ENCODE measurements around the gene CUX1.

Gene CUX1

DNA sequence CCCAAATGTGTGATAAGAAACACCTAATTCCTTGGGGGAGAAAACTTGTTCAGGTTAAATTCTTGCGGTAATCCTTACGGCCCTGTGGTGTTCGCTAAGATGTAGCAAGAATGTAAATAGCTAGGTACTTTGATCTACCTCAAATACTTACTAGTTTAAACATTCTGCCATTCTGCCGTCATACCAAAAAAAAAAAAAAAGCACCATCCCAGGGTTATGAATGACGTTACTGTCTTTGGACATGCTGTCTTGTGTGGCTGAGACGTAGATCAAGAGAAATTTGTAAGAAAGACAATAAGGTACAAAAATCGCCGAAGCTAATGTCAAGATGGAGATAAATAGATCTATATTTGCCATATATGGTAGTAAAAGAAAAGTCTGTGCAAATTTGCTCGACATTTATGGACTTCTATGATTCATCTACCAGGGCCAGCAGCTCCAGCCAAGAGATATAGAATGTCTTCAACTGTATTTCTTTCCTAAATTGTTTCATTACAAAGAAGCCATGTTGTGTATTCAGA, 195.6 kb downstream of the CUX1 start:
- Histone ChIP-seq H3K9ac (no peak overlapping the region), H3K79me2 (ENCODE audit: insufficient read depth, low read depth) (no peaks in the 10 kb centered on the region), H3K4me1 (ENCODE audit: low read depth, poor library complexity, severe bottlenecking) (no peaks in the 10 kb centered on the region), H3K36me3 (ENCODE audit: insufficient read depth) (no peaks in the 10 kb centered on the region), H2AFZ (ENCODE audit: low read depth) (no peak overlapping the region), H3K27me3 (ENCODE audit: insufficient read depth, low read depth) (no peaks in the 10 kb centered on the region), H3K4me3 (IDR thresholded peaks at IDR 0.05; ENCODE audit: insufficient read depth, low read depth, low read length) (no peak overlapping the region), H3K4me2 (no peak overlapping the region), H4K20me1 (ENCODE audit: insufficient read depth) (no peaks in the 10 kb centered on the region), H3K27ac (no peak overlapping the region)
- TF ChIP-seq, protein P1, sequence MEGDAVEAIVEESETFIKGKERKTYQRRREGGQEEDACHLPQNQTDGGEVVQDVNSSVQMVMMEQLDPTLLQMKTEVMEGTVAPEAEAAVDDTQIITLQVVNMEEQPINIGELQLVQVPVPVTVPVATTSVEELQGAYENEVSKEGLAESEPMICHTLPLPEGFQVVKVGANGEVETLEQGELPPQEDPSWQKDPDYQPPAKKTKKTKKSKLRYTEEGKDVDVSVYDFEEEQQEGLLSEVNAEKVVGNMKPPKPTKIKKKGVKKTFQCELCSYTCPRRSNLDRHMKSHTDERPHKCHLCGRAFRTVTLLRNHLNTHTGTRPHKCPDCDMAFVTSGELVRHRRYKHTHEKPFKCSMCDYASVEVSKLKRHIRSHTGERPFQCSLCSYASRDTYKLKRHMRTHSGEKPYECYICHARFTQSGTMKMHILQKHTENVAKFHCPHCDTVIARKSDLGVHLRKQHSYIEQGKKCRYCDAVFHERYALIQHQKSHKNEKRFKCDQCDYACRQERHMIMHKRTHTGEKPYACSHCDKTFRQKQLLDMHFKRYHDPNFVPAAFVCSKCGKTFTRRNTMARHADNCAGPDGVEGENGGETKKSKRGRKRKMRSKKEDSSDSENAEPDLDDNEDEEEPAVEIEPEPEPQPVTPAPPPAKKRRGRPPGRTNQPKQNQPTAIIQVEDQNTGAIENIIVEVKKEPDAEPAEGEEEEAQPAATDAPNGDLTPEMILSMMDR (conservative IDR thresholded peaks at IDR 0.05; ENCODE audit: low read depth, low read length) = no peak

DNA sequence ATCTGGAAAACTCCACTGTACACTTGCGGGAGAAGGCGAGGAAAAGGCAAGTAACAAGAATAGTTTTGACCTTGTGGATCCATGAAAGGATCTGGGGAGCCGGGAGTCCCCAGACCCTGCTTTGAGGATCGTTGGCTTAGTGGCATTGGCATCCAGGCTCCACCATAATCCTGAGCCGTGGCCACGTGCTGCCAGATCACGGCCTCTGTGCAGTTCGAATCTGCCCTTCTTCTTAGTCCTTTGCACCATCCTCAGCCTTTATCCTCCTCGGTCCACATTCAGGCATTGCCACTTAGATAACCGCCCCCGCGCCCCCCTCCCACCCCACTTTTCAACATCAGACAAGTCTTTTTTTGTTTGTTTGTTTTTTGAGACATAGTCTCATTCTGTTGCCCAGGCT, 201.4 kb downstream of the CUX1 start:
- H3K4me2 ChIP-seq = no peak overlapping the region
- no peaks in the 10 kb centered on the region for H3K79me2 ChIP-seq (ENCODE audit: insufficient read depth, low read depth)
- no peak overlapping the region for H3K4me3 ChIP-seq (IDR thresholded peaks at IDR 0.05; ENCODE audit: insufficient read depth, low read depth, low read length)
- no peak overlapping the region for H2AFZ ChIP-seq (ENCODE audit: low read depth)
- no peak overlapping the region for H3K27ac ChIP-seq
- H3K36me3 ChIP-seq (ENCODE audit: insufficient read depth) = no peaks in the 10 kb centered on the region
- no peaks in the 10 kb centered on the region for H4K20me1 ChIP-seq (ENCODE audit: insufficient read depth)
- H3K9ac ChIP-seq = no peak overlapping the region
- H3K4me1 ChIP-seq (ENCODE audit: low read depth, poor library complexity, severe bottlenecking) = no peaks in the 10 kb centered on the region
- H3K27me3 ChIP-seq (ENCODE audit: insufficient read depth, low read depth) = no peaks in the 10 kb centered on the region
- TF ChIP-seq, protein P1 (conservative IDR thresholded peaks at IDR 0.05; ENCODE audit: low read depth, low read length) = no peak

DNA sequence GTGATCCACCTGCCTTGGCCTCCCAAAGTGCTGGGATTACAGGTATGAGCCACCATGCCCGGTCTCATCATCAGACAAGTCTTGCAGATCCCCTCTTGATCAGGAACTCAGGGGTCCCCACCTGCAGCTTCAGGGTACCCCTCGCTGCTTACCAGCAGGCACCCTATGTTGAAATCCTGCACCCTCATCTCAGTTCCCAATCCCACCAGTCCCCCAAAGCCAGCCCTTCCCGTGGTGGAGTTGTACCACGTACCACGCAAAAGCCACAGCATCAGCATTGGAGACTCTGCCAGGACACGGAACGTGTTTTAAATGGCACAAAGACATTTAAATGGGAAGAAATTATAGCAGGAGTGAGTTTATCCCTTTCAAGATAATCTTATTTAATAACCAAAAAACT, 202.0 kb downstream of the CUX1 start:
- H3K27me3 ChIP-seq (ENCODE audit: insufficient read depth, low read depth) = no peaks in the 10 kb centered on the region
- no peak overlapping the region for H2AFZ ChIP-seq (ENCODE audit: low read depth)
- no peak overlapping the region for H3K4me3 ChIP-seq (IDR thresholded peaks at IDR 0.05; ENCODE audit: insufficient read depth, low read depth, low read length)
- H4K20me1 ChIP-seq (ENCODE audit: insufficient read depth) = no peaks in the 10 kb centered on the region
- no peaks in the 10 kb centered on the region for H3K4me1 ChIP-seq (ENCODE audit: low read depth, poor library complexity, severe bottlenecking)
- H3K27ac ChIP-seq = no peak overlapping the region
- no peak overlapping the region for H3K4me2 ChIP-seq
- no peaks in the 10 kb centered on the region for H3K79me2 ChIP-seq (ENCODE audit: insufficient read depth, low read depth)
- H3K36me3 ChIP-seq (ENCODE audit: insufficient read depth) = no peaks in the 10 kb centered on the region
- TF ChIP-seq, protein P1 (conservative IDR thresholded peaks at IDR 0.05; ENCODE audit: low read depth, low read length) = no peak
- no peak overlapping the region for H3K9ac ChIP-seq

DNA sequence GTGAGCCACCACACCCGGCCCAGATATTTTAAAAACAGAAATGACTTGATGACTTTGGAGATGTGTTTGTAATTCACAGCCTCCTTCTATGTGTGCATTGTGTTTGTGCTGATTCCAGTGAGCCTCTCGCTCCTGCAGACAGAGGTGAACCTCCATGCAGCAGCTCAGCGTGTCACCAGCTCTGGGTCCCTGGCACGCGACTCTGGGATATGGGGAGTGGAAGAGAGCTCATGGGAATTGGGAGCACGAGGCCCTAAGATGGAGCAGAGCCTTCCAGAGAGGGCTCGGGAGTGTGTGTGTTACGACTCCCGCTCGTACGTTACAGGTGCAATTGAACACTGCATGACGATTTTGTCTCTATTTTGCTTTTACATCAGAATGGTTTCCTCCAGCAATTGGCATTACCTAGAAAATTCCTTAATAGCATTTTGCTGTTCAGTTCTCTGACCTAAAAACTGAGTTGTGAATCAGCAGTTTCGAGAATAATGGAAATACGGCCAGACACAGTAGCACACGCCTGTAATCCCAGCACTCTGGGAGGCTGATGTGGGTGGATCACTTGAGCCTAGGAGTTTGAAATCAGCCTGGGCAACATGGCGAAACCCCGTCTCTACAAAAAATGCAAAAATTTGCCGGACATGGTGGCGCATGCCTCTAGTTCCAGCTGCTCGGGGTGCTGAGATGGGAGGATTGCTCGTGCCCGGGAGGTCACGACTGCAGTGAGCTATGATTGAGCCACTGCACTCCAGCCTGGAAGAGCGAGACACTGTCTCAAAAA, 204.6 kb downstream of the CUX1 start:
- no peaks in the 10 kb centered on the region for H3K36me3 ChIP-seq (ENCODE audit: insufficient read depth)
- no peak overlapping the region for H3K27ac ChIP-seq
- no peaks in the 10 kb centered on the region for H3K79me2 ChIP-seq (ENCODE audit: insufficient read depth, low read depth)
- H3K4me1 ChIP-seq (ENCODE audit: low read depth, poor library complexity, severe bottlenecking) = no peaks in the 10 kb centered on the region
- H4K20me1 ChIP-seq (ENCODE audit: insufficient read depth) = no peaks in the 10 kb centered on the region
- no peaks in the 10 kb centered on the region for H3K27me3 ChIP-seq (ENCODE audit: insufficient read depth, low read depth)
- TF ChIP-seq, protein P1 (conservative IDR thresholded peaks at IDR 0.05; ENCODE audit: low read depth, low read length) = no peak
- no peak overlapping the region for H2AFZ ChIP-seq (ENCODE audit: low read depth)
- H3K9ac ChIP-seq = no peak overlapping the region
- H3K4me2 ChIP-seq = no peak overlapping the region
- H3K4me3 ChIP-seq (IDR thresholded peaks at IDR 0.05; ENCODE audit: insufficient read depth, low read depth, low read length) = no peak overlapping the region

Measured in KMS-11 (cell line).